GM12878 (cell line): ENCODE data around the gene TCF12.

Source experiments
- ZBTB11 ChIP-seq: fragments of 450-650 bp; formaldehyde crosslinking; IDR thresholded peaks from 2 replicates; pipeline ENCODE4 v1.5.0; 2022; ENCODE audit warnings: mild to moderate bottlenecking, missing genetic modification characterization
- TF ChIP-seq, protein P1 (sequence below): IDR thresholded peaks from 2 replicates; pipeline ENCODE4 v1.6.1; 2012; ENCODE audit warnings: low read depth, low read length, improper control_type of control experiment

GRCh38 chr15:57313134-57313483, 394.7 kb downstream of the TCF12 start:
- TF ChIP-seq, protein P1, sequence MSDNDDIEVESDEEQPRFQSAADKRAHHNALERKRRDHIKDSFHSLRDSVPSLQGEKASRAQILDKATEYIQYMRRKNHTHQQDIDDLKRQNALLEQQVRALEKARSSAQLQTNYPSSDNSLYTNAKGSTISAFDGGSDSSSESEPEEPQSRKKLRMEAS: no peak
- no peak for TF ChIP-seq ZBTB11
